WTC11 (cell line): ENCODE data around the gene PDC. TPM values are rescaled to one million over a fixed set of nuclear protein-coding genes. Genes with fewer than 3 reads are reported as not detected.
"Not testable (repeated sequence)": the region's sequence is repeated elsewhere in the genome, so short reads cannot be mapped to it uniquely, and the experiment has no call there.

Experiments
- ATAC-seq: fragments of 200-7000 bp; cut with Tn5 transposase; 2 replicates; pipeline ENCODE4 v1.10.0; 2021; ENCODE audit warnings: mild to moderate bottlenecking, moderate library complexity
- CTCF ChIA-PET: fragments of 300-600 bp; sonication (Branson Sonifier 250); formaldehyde crosslinking; loops from one replicate; lab custom pipeline; 2021; ENCODE audit warnings: antibody characterized with exemption; lab: Charles Lee
- POLR2A ChIA-PET: fragments of 350-600 bp; sonication (Branson Sonifier 250); formaldehyde crosslinking; loops from one replicate; lab custom pipeline; 2021; ENCODE audit warnings: antibody characterized with exemption; lab: Charles Lee
- DNase-seq: peaks from one replicate; pipeline ENCODE4 v3.0.0; 2021; ENCODE audit warnings: low spot score
- H3K27ac Mint-ChIP-seq: 2 replicates; pipeline ENCODE4 v1.8.0; 2021; ENCODE audit warnings: mixed read lengths
- H3K27me3 Mint-ChIP-seq: 2 replicates; pipeline ENCODE4 v1.8.0; 2021; ENCODE audit warnings: low read depth, mild to moderate bottlenecking, moderate library complexity, mixed read lengths
- H3K36me3 Mint-ChIP-seq: 2 replicates; pipeline ENCODE4 v1.8.0; 2021; ENCODE audit warnings: mixed read lengths
- H3K4me1 Mint-ChIP-seq: 2 replicates; pipeline ENCODE4 v1.8.0; 2022; ENCODE audit warnings: mixed read lengths
- H3K4me3 Mint-ChIP-seq: 2 replicates; pipeline ENCODE4 v1.8.0; 2021; ENCODE audit warnings: mild to moderate bottlenecking, moderate library complexity, mixed read lengths
- H3K9me3 Mint-ChIP-seq: 2 replicates; pipeline ENCODE4 v1.8.0; 2021; ENCODE audit warnings: mixed read lengths
- ATF6 ChIP-seq: sonication (generic); formaldehyde crosslinking; IDR thresholded peaks from 2 replicates; pipeline ENCODE4 v1.8.1; 2023; ENCODE audit warnings: mild to moderate bottlenecking, missing genetic modification reagents
- CREB1 ChIP-seq: sonication (generic); formaldehyde crosslinking; IDR thresholded peaks from 2 replicates; pipeline ENCODE4 v1.8.0; 2023; ENCODE audit warnings: mild to moderate bottlenecking, missing genetic modification reagents
- ETV6 ChIP-seq: sonication (generic); formaldehyde crosslinking; IDR thresholded peaks from 2 replicates; pipeline ENCODE4 v1.8.1; 2022; ENCODE audit warnings: mild to moderate bottlenecking, missing genetic modification reagents
- FOXJ3 ChIP-seq: sonication (generic); formaldehyde crosslinking; IDR thresholded peaks from 2 replicates; pipeline ENCODE4 v1.9.0; 2021; ENCODE audit warnings: missing genetic modification reagents, mild to moderate bottlenecking, borderline replicate concordance
- HMGA2 ChIP-seq: fragments of 250-450 bp; sonication (Bioruptor Pico); IDR thresholded peaks from 2 replicates; pipeline ENCODE4 v1.4.0; 2021; ENCODE audit warnings: mild to moderate bottlenecking, moderate library complexity
- IRF2 ChIP-seq: sonication (generic); formaldehyde crosslinking; IDR thresholded peaks from 2 replicates; pipeline ENCODE4 v1.8.0; 2022; ENCODE audit warnings: low read depth, missing genetic modification reagents, borderline replicate concordance
- MLX ChIP-seq: sonication (generic); formaldehyde crosslinking; IDR thresholded peaks from 2 replicates; pipeline ENCODE4 v1.8.1; 2023; ENCODE audit warnings: mild to moderate bottlenecking, missing genetic modification reagents, moderate library complexity
- MYBL2 ChIP-seq: sonication (generic); formaldehyde crosslinking; IDR thresholded peaks from 2 replicates; pipeline ENCODE4 v1.8.1; 2023; ENCODE audit warnings: mild to moderate bottlenecking, moderate library complexity, missing genetic modification reagents
- NFATC4 ChIP-seq: fragments of 250-450 bp; sonication (Bioruptor Pico); IDR thresholded peaks from 2 replicates; pipeline ENCODE4 v1.9.0; 2021; ENCODE audit warnings: mild to moderate bottlenecking
- NR2C2 ChIP-seq: sonication (generic); formaldehyde crosslinking; IDR thresholded peaks from 2 replicates; pipeline ENCODE4 v1.8.0; 2022; ENCODE audit warnings: mild to moderate bottlenecking, missing genetic modification reagents
- ZNF263 ChIP-seq: sonication (generic); formaldehyde crosslinking; IDR thresholded peaks from 2 replicates; pipeline ENCODE4 v1.8.1; 2022; ENCODE audit warnings: low read depth, mild to moderate bottlenecking, moderate library complexity, missing genetic modification reagents
- ZNF671 ChIP-seq: fragments of 250-450 bp; sonication (Bioruptor Pico); IDR thresholded peaks from 2 replicates; pipeline ENCODE4 v1.8.0; 2021; ENCODE audit warnings: mild to moderate bottlenecking
- total RNA-seq: library from RNA; stranded (reverse); gene quantifications from 3 replicates; pipeline ENCODE4 v1.2.3, GENCODE V29; 2021
- TF ChIP-seq, protein P1 (sequence below): sonication (generic); formaldehyde crosslinking; IDR thresholded peaks from 2 replicates; pipeline ENCODE4 v1.8.0; 2022; ENCODE audit warnings: mild to moderate bottlenecking, missing genetic modification reagents
- TF ChIP-seq, protein P2 (sequence below): fragments of 250-450 bp; sonication (Bioruptor Pico); conservative IDR thresholded peaks from 2 replicates; pipeline ENCODE4 v1.9.0; 2021; ENCODE audit warnings: mild to moderate bottlenecking
- TF ChIP-seq, protein P3 (sequence below): sonication (generic); formaldehyde crosslinking; IDR thresholded peaks from 2 replicates; pipeline ENCODE4 v1.8.1; 2022; ENCODE audit warnings: low read depth, missing genetic modification reagents, borderline replicate concordance
- TF ChIP-seq, protein P4 (sequence below): fragments of 250-450 bp; sonication (Bioruptor Pico); IDR thresholded peaks from 2 replicates; pipeline ENCODE4 v1.9.0; 2021; ENCODE audit warnings: mild to moderate bottlenecking

PDC gene
- total RNA-seq, 1 experiment from 2014 or later: not detected

DNA sequence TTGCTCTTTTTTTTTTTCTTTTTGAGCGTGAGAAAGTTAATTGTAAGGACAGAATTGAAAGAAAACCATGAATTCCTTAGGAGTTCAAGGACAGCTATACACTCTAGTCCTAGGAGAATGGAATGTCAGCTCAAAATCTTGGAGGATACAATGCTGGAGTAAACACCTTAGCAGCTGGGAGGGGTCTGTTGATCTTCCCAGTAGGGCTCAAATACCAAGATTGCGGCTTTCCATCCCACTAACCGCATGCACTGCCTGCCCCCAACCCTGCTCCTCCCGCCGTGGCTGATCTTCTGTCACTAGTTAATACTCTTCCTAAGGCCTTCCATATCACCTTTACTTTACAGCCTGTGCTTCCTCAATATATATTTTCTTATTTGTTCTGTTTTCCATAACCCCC lies 2.6 kb upstream of the PDC start:
- H3K4me1 Mint-ChIP-seq: peaks cover 10% of the 10 kb centered on the region
- no peaks in the 10 kb centered on the region for H3K9me3 Mint-ChIP-seq
- no peak overlapping the region for H3K4me3 Mint-ChIP-seq
- peak; percentile 32 for DNase-seq
- peak; percentile 96 for ATAC-seq
- CTCF ChIA-PET: interaction anchor here (1.1 kb wide), 1 partner anchor 19 kb away, joined by 3 read pairs; no protein-coding TSS in a partner anchor
- no peaks in the 10 kb centered on the region for H3K36me3 Mint-ChIP-seq
- TF ChIP-seq FOXJ3 (CRISPR knock-in tag) (no peak), IRF2 (CRISPR knock-in tag) (no peak), HMGA2 (CRISPR knock-in tag) (no peak), ETV6 (CRISPR knock-in tag) (no peak), NR2C2 (CRISPR knock-in tag) (no peak), ZNF671 (CRISPR knock-in tag) (no peak), MYBL2 (CRISPR knock-in tag) (no peak)
- TF ChIP-seq, protein P1, sequence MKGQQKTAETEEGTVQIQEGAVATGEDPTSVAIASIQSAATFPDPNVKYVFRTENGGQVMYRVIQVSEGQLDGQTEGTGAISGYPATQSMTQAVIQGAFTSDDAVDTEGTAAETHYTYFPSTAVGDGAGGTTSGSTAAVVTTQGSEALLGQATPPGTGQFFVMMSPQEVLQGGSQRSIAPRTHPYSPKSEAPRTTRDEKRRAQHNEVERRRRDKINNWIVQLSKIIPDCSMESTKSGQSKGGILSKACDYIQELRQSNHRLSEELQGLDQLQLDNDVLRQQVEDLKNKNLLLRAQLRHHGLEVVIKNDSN (CRISPR knock-in tag): no peak
- TF ChIP-seq, protein P2, sequence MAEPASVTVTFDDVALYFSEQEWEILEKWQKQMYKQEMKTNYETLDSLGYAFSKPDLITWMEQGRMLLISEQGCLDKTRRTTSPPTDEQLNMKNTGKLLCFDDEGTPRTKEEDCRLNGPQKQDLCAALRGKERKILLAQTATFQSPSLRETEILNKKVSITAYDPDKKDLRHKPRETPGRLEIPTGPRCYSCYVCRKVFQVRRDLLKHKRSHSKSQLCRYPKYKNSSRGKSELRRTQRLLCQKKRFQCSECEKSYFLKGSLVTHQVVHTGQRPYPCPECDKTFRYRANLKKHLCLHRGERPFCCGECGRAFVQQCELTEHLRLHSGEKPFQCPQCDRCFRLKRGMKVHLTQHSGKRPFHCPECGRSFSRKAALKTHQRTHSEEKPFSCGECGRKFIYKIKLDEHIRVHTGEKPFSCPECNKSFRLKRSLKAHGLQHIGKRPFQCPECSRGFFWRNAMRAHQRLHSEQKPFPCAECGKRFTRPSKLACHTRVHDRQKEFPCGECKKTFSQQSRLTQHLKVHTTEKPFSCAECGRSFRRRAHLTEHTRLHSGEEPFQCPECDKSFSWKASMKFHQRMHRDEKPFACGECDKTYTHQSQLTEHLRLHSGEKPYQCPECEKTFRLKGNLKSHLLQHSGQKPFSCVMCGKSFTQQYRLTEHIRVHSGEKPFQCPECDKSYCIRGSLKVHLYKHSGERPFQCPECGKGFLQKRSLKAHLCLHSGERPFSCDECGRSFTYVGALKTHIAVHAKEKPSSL (CRISPR knock-in tag): no peak
- 0 out of 2 replicates have a peak overlapping the region, but pooled peaks have one; percentile 27 for H3K27ac Mint-ChIP-seq
- POLR2A ChIA-PET: no interaction called here
- no peaks in the 10 kb centered on the region for H3K27me3 Mint-ChIP-seq

GRCh38 chr1:186459161-186459560 lies 1.8 kb downstream of the PDC start:
- H3K4me3 Mint-ChIP-seq, H3K36me3 Mint-ChIP-seq, POLR2A ChIA-PET, DNase-seq, H3K27ac Mint-ChIP-seq, H3K27me3 Mint-ChIP-seq, ATAC-seq, H3K9me3 Mint-ChIP-seq, CTCF ChIA-PET: not testable (repeated sequence)
- H3K4me1 Mint-ChIP-seq: peaks cover 10% of the 10 kb centered on the region

- ChIA-PET POLR2A (no interaction called here), CTCF (no interaction called here)
- Mint-ChIP-seq H3K27ac (no peak overlapping the region), H3K4me1 (no peaks in the 10 kb centered on the region), H3K27me3 (no peaks in the 10 kb centered on the region), H3K36me3 (no peaks in the 10 kb centered on the region), H3K4me3 (no peak overlapping the region), H3K9me3 (no peaks in the 10 kb centered on the region)
- ATAC-seq (no peak), DNase-seq (no peak)
- TF ChIP-seq, protein P3, sequence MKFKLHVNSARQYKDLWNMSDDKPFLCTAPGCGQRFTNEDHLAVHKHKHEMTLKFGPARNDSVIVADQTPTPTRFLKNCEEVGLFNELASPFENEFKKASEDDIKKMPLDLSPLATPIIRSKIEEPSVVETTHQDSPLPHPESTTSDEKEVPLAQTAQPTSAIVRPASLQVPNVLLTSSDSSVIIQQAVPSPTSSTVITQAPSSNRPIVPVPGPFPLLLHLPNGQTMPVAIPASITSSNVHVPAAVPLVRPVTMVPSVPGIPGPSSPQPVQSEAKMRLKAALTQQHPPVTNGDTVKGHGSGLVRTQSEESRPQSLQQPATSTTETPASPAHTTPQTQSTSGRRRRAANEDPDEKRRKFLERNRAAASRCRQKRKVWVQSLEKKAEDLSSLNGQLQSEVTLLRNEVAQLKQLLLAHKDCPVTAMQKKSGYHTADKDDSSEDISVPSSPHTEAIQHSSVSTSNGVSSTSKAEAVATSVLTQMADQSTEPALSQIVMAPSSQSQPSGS (CRISPR knock-in tag): no peak
- no peak for TF ChIP-seq NFATC4
- TF ChIP-seq MLX (CRISPR knock-in tag): no peak
- no peak for TF ChIP-seq ZNF263 (CRISPR knock-in tag)
- no peak for TF ChIP-seq CREB1 (CRISPR knock-in tag)
- TF ChIP-seq, protein P4, sequence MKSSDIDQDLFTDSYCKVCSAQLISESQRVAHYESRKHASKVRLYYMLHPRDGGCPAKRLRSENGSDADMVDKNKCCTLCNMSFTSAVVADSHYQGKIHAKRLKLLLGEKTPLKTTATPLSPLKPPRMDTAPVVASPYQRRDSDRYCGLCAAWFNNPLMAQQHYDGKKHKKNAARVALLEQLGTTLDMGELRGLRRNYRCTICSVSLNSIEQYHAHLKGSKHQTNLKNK (CRISPR knock-in tag): no peak
- TF ChIP-seq, protein P1 (CRISPR knock-in tag): no peak
- no peak for TF ChIP-seq ATF6 (CRISPR knock-in tag)
These were observed 4.1 kb downstream of the PDC start for GRCh38 chr1:186456729-186457255.
